GM19452 (cell line): ENCODE data around the gene RELCH.

Source experiments
- ATAC-seq: cut with Tn5 transposase; IDR thresholded peaks from one replicate; pipeline ENCODE4 v1.9.1; 2021; ENCODE audit not compliant: unreplicated experiment

RELCH gene

DNA sequence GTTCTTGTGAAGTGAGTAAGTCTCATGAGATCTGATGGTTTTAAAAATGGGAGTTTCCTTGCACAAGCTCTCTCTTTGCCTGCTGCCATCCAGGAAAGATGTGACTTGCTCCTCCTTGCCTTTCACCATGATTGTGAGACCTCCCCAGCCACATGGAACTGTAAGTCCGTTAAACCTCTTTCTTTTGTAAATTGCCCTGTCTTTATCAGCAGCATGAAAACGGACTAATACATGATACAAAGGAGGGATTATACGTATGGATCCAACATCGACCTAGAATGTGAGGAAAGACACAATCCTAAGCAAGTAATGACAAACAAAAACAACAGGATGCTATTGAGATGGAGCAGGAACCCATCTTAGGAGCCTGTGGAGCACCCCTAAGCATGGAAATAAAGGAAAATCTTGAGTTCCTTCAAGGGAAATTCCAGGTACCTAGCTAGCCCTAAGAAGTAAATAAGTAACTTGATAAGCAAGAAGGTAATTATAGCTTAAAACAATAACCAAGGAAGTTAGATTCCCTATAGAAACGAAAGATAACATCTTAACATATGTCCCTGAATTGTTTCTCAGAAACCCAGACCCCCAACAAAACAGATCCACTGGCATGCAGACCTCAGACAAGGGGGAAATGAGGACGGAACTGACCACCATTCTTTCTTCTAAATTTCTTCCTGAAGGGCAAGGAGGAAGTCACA lies 136.6 kb downstream of the RELCH start:
- no peak for ATAC-seq

GRCh38 chr18:62324181-62324828 lies 137.2 kb downstream of the RELCH start:
- ATAC-seq: no peak

GRCh38 chr18:62324917-62325805 lies 138.1 kb downstream of the RELCH start, which contains the start of gene TNFRSF11A:
Gene TNFRSF11A, plus strand, starts transcription at chr18:62325310. Its CDS starts 43 bp downstream, at chr18:62325353.
- ATAC-seq: peak; percentile 66

DNA sequence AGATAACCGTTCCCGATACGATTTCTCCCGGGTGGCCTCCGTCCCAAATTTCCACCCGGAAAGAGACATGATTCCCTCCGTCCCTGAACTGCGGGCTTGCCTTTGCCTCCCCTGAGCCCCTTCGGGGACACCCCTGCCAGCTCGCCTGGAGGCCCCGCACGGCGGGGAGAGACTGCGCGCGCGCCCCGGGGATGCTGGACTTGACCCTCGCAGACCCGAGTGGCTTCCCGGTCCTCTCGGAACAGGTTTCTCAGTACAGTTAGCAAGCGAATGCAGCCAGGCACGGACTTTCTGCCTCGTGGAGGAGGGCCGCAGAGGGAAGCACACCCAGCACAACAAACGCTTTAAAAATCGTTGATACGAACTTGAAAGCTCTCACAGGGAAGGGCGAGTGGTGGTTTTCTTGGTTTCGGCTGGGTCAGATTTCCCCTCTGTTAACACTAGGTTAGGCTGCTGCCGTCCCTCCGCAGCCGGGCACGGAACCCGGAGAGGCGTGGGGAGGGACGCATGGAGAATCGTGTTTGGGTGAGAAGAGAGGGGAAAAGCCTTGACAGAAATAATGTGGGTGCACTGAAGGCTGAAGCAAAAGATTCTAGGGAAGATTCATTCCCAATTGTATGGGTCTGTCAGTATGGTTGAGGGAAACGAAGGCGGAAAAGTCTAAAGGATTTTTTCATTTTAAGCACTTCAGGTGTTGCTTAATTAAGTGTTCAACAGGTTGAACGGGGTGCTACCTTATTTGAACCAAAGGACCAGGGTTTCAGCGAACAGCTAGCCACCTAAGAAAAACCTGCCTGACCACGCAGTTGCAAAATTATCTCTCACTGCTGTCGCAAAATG lies 139.0 kb downstream of the RELCH start:
- no peak for ATAC-seq

DNA sequence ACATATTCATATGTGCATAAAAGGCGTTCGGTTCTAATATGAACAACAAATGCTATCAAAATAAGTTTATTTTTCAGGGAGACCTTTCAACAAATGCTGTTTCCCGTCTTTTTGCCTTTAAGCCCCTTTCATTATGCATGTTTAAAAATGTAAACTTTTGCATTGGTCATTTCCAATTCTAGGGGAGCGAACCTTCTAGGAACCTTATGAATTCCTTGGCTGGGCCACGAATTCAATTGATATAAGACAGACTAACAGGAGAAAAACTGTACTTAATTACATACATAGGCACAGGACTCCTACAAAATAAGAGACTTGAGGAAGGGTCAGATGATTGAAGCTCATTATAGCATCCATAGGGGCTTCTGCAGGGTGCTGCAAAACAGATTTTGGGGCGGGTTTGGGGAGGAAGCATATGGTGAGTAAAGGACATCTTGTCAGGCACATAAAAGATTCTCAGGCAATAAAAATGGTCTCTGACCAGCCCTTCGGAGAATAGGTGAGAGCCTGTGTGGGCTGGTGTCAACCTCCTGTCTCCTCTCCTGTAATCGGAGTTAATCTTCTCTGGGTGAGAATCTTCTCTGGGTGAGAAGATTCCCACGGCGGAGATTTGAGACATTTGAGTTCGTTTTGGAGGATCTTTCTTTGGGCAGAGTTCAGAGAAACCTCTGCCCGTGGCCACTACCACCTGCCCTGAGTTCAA lies 139.7 kb downstream of the RELCH start:
- ATAC-seq: no peak

GRCh38 chr18:62327977-62328376 lies 140.9 kb downstream of the RELCH start:
- no peak for ATAC-seq

GRCh38 chr18:62328586-62329525 lies 141.8 kb downstream of the RELCH start:
- no peak for ATAC-seq

GRCh38 chr18:62329691-62330454 lies 142.8 kb downstream of the RELCH start:
- peak; percentile 48 for ATAC-seq

GRCh38 chr18:62330650-62331049 lies 143.6 kb downstream of the RELCH start:
- ATAC-seq: no peak

GRCh38 chr18:62331581-62332356 lies 144.7 kb downstream of the RELCH start:
- ATAC-seq: no peak

- ATAC-seq: no peak
Observed at GRCh38 chr18:62332431-62332830, 145.4 kb downstream of the RELCH start.

DNA sequence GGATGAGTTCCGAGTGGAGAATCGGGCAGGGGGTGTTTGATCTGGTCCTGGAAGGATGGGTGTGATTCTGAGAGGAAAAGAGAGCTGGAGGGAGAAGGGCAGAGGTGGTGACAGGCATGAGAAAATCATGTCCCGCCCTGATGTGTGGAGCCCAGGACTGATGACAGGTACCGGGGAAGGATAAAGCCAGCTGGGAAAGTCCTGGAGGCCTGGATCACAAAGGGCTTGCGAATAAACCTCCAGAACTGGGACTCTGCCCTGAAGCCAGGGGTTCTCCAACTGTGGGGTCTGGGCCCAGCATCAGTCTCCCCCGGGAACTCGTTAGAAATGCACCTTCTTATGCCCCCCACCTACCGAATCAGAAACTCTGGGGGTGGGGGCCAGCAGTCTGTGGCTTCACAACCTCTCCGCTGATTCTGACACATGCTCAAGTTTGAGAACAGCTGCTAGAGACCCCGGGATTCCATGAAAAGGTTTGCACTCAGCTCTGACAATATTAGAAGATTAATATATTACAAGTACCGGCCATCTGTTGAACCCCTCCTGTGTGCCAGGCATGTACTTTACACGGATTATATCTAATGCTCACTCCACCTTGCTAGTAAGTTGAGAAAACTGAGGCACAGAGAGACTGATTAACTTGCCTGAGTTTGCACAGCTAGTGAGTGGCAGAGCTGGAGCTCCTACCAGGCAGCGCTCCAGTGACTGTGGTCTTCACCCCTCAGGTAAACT lies 146.1 kb downstream of the RELCH start:
- ATAC-seq: no peak

DNA sequence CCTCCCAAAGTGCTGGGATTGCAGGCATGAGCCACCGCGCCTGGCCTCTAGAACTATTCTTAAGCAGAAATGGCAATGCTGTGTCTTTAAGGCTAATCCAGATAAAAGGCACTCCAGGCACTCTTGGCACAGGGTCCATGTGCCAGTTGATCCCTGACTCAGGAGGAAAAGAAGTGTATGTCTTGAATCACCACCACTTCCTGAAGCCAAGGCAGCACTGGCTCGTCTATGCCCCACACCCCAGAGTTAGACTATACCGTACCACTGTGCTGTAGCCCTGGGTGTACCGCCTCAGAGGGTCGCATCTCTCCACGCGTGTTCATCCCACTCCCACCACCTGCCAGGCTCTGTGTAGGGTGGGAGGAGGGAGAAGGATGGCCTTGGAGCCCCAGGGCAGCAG lies 147.1 kb downstream of the RELCH start:
- ATAC-seq: no peak

DNA sequence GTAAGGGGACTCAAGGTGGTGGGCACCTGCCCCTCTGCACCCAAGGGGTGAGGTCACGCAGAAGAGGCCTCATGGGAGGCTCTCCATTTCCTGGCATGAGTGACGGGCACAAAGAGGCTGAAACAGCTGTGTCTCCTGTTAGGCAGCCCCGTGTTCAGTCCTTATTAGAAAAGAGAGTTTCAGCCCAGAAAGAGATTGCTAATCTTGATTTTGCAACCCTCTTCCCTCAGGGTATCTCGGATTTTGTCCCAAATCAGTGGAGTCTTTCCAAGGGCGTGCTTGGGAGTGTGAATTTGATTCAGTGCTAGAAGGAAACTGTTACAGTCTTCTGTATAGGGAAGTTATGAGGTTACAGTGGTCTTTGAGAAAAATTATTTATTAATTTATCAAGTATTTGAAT lies 148.4 kb downstream of the RELCH start:
- ATAC-seq: no peak

DNA sequence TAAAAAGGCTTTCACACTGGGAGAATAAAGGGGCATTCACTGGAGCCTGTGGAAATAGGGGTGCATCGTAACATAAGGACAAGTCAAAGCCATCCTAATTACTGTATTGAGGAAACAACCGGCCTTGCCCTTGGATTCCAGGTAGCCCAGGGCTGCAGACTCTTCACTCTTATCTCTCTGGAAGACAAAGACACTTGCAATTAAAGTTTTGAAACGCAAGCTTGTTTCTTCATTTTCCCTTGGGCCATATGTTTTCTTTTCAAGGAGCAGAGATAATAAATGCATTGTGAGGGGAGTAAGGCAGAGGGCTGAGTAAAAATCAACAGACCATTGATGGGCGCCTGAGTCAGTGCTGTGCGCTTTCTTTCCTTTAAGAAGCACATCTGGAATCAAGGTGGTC lies 149.6 kb downstream of the RELCH start:
- no peak for ATAC-seq

- ATAC-seq: no peak
Observed at GRCh38 chr18:62337336-62337735, 150.3 kb downstream of the RELCH start.
